K562 (cell line): ENCODE measurements around the gene C2orf81. TPM values are rescaled to one million over a fixed set of nuclear protein-coding genes. Genes with fewer than 3 reads are reported as not detected.

ENCODE experiments used
- BDP1 ChIP-seq: IDR thresholded peaks from 3 replicates; pipeline ENCODE4 v1.6.1; 2011; ENCODE audit not compliant: insufficient read length, insufficient read depth
- BRD4 ChIP-seq: fragments of 200-600 bp; sonication (generic); IDR thresholded peaks from 2 replicates; pipeline ENCODE4 v1.6.1; 2017; ENCODE audit warnings: inconsistent platforms
- BRF1 ChIP-seq: IDR thresholded peaks from 3 replicates; pipeline ENCODE4 v1.6.1; 2011; ENCODE audit warnings: borderline replicate concordance, mild to moderate bottlenecking; ENCODE audit not compliant: insufficient read length; ENCODE audit errors: extremely low read depth
- CBX3 ChIP-seq, 2 experiments: IDR thresholded peaks; 1 replicate in 1 of 2; 2 replicates in 1 of 2; pipeline ENCODE4 v1.6.1; 2012; ENCODE audit warnings: inconsistent platforms in 2 of 2, low read length in 2 of 2, borderline replicate concordance in 1 of 2, control low read depth in 1 of 2
- CC2D1A ChIP-seq: fragments of 450-650 bp; IDR thresholded peaks from 2 replicates; pipeline ENCODE4 v1.6.1; 2017; ENCODE audit warnings: mild to moderate bottlenecking
- CTBP1 ChIP-seq: fragments of 450-650 bp; IDR thresholded peaks from 2 replicates; pipeline ENCODE4 v1.6.1; 2016; ENCODE audit warnings: borderline replicate concordance
- FOXA3 ChIP-seq, 2 experiments: fragments of 450-650 bp in 1 of 2; sonication (generic) in 1 of 2; formaldehyde crosslinking; IDR thresholded peaks in 1 of 2; conservative IDR thresholded peaks in 1 of 2; 2 replicates each; pipeline versions ENCODE4 v1.4.0 to v1.8.0; 2020 to 2022; ENCODE audit warnings: mild to moderate bottlenecking in 2 of 2, missing genetic modification reagents in 1 of 2
- KDM1A ChIP-seq, 2 experiments: fragments of 450-650 bp; IDR thresholded peaks; 2 replicates each; pipeline ENCODE4 v1.6.1; 2016; ENCODE audit warnings: mild to moderate bottlenecking in 2 of 2
- MCM7 ChIP-seq, 2 experiments: fragments of 450-650 bp; IDR thresholded peaks; 2 replicates each; pipeline ENCODE4 v1.6.1; 2016 to 2018
- NRF1 ChIP-seq, 2 experiments: fragments of 450-650 bp; IDR thresholded peaks in 1 of 2; conservative IDR thresholded peaks in 1 of 2; 2 replicates each; pipeline ENCODE4 v1.6.1; 2014; ENCODE audit warnings: mild to moderate bottlenecking in 2 of 2
- POLR2B ChIP-seq: fragments of 450-650 bp; IDR thresholded peaks from 2 replicates; pipeline ENCODE4 v1.6.1; 2018; ENCODE audit warnings: low read depth; ENCODE audit not compliant: partially characterized antibody
- RFX7 ChIP-seq: fragments of 250-450 bp; sonication (Bioruptor Pico); IDR thresholded peaks from 2 replicates; pipeline ENCODE4 v1.5.1; 2021; ENCODE audit warnings: mild to moderate bottlenecking
- SMAD4 ChIP-seq: fragments of 250-450 bp; sonication (Bioruptor Pico); conservative IDR thresholded peaks from 2 replicates; pipeline ENCODE4 v1.8.0; 2021; ENCODE audit warnings: inconsistent platforms, mild to moderate bottlenecking, moderate library complexity
- STAT5A ChIP-seq: IDR thresholded peaks from 2 replicates; pipeline ENCODE4 v1.6.1; 2012; ENCODE audit warnings: low read length, inconsistent platforms, borderline replicate concordance
- TFAM ChIP-seq: fragments of 250-450 bp; sonication (Bioruptor Pico); conservative IDR thresholded peaks from 2 replicates; pipeline ENCODE4 v1.5.0; 2021; ENCODE audit warnings: mild to moderate bottlenecking, moderate library complexity
- ZNF146 ChIP-seq: IDR thresholded peaks from one replicate; pipeline ENCODE4 v1.6.1; 2018; ENCODE audit warnings: missing compliant biosample characterization; ENCODE audit not compliant: unreplicated experiment
- ZNF75A ChIP-seq: fragments of 450-650 bp; formaldehyde crosslinking; IDR thresholded peaks from 2 replicates; pipeline ENCODE4 v1.4.0; 2020; ENCODE audit warnings: mild to moderate bottlenecking
- polyA plus RNA-seq, 8 experiments: library from polyadenylated mRNA; depleted of rRNA in 4 of 8; stranded (reverse) in 5 of 8; unstranded in 3 of 8; fragments of >200 nt; fragmentation: Nextera tagmentation in 2 of 8; fragmentation: Illumina TruSeq in 1 of 8; extraction: Ambion mirVana in 2 of 8; extraction: Trizol in 1 of 8; gene quantifications; 2 replicates each; pipeline versions ENCODE4 v1.2.1 to v1.2.3, GENCODE V29; 2011 to 2014; ENCODE audit warnings: inconsistent platforms in 1 of 8, missing spikeins in 1 of 8
- total RNA-seq, 7 experiments: library from RNA; depleted of rRNA in 6 of 7; stranded (reverse); fragments of >200 nt in 6 of 7; fragmentation: Illumina TruSeq in 2 of 7; extraction: Trizol in 2 of 7; gene quantifications; 2 replicates each; pipeline versions ENCODE4 v1.2.1 to v1.2.3, GENCODE V29; 2011 to 2021; ENCODE audit warnings: low replicate concordance in 1 of 7
- TF ChIP-seq, protein P1 (sequence below): fragments of 250-450 bp; sonication (Bioruptor Pico); IDR thresholded peaks from 2 replicates; pipeline ENCODE4 v1.4.0; 2020; ENCODE audit warnings: borderline replicate concordance
- TF ChIP-seq, protein P2 (sequence below): sonication (generic); formaldehyde crosslinking; IDR thresholded peaks from 2 replicates; pipeline ENCODE4 v1.8.1; 2022; ENCODE audit warnings: missing genetic modification reagents
- TF ChIP-seq, protein P3 (sequence below): fragments of 250-450 bp; sonication (Bioruptor Pico); IDR thresholded peaks from 2 replicates; pipeline ENCODE4 v1.9.0; 2021; ENCODE audit warnings: mild to moderate bottlenecking
- TF ChIP-seq, protein P4 (sequence below): fragments of 450-650 bp; IDR thresholded peaks from 2 replicates; pipeline ENCODE4 v1.6.1; 2016; ENCODE audit warnings: mild to moderate bottlenecking
- TF ChIP-seq, protein P5 (sequence below): fragments of 450-650 bp; formaldehyde crosslinking; IDR thresholded peaks from 2 replicates; pipeline ENCODE4 v1.4.0; 2022; ENCODE audit warnings: missing genetic modification characterization

Gene C2orf81
- total and polyA plus RNA-seq, 9 of the 15 experiments (the other 6 are each of a cell fraction or from before 2014, with no cell fraction given): 0.06 TPM; not detected in 8

DNA sequence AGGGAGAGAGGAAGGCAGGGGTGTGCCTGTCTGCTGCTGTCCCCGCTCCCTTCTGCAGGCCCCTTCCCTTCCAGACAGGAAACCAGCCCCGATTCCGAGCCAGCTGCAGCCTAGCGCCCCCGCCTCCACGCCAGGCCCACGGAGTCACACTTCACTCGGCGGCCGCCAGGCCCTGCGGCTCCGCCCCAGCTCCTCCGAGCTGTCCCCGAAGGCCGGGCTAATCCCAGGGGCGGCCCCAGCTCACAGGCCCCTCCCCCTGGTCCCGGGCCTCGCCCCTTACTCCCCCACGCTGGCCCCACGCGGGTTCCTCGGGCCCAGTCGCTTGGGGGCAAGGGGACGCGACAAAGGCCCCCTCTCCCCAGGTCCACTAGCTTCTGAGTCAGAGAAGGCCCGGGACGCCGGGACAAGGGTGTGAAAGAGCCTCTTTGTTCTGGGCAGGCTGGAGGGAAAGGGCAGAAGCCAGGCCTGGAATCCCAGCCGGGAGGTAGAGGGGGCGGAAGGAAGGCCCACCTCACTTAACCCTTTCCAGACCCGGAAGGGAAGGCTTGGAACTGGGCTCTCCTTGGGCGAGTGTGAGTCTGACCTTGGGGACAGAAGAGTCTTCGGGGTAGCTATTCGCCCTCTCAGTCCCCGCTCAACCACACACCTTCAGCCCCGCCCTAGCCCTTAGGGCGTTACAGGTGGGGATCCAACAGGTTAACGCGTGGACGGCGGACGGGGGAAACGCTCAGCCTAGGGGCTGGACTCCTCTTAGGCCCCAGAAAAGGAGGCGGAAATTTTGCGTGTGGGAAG, 19.2 kb upstream of the C2orf81 start (continued):
- TF ChIP-seq, protein P1, sequence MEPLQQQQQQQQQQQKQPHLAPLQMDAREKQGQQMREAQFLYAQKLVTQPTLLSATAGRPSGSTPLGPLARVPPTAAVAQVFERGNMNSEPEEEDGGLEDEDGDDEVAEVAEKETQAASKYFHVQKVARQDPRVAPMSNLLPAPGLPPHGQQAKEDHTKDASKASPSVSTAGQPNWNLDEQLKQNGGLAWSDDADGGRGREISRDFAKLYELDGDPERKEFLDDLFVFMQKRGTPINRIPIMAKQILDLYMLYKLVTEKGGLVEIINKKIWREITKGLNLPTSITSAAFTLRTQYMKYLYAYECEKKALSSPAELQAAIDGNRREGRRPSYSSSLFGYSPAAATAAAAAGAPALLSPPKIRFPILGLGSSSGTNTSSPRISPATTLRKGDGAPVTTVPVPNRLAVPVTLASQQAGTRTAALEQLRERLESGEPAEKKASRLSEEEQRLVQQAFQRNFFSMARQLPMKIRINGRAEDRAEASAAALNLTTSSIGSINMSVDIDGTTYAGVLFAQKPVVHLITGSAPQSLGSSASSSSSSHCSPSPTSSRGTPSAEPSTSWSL (CRISPR knock-in tag): no peak
- TF ChIP-seq ZNF75A (CRISPR knock-in tag) (no peak), STAT5A (no peak), BRF1 (no peak), MCM7 (IDR thresholded peaks at IDR 0.05) (no peak), SMAD4 (CRISPR knock-in tag) (peak; percentile 62; the same call in 1 of the 2 replicates), CC2D1A (no peak), TFAM (no peak), NRF1 (conservative IDR thresholded peaks at IDR 0.05 in 1 of 2, IDR thresholded peaks at IDR 0.05 in 1 of 2) (peak; percentile 42 to 61; a peak in 3 of 4 replicates), POLR2B (peak; percentile 59), ZNF146 (CRISPR knock-in tag) (no peak), CBX3 (IDR thresholded peaks at IDR 0.05; ENCODE audit: borderline replicate concordance in 1 of 2, low read length in 2 of 2) (no peak), BDP1 (no peak), CTBP1 (peak; percentile 25; the same call in 1 of the 2 replicates), RFX7 (CRISPR knock-in tag) (no peak), FOXA3 (CRISPR knock-in tag; conservative IDR thresholded peaks at IDR 0.05 in 1 of 2, IDR thresholded peaks at IDR 0.05 in 1 of 2) (no peak), KDM1A (IDR thresholded peaks at IDR 0.05) (no peak), BRD4 (no peak)
- TF ChIP-seq, protein P2, sequence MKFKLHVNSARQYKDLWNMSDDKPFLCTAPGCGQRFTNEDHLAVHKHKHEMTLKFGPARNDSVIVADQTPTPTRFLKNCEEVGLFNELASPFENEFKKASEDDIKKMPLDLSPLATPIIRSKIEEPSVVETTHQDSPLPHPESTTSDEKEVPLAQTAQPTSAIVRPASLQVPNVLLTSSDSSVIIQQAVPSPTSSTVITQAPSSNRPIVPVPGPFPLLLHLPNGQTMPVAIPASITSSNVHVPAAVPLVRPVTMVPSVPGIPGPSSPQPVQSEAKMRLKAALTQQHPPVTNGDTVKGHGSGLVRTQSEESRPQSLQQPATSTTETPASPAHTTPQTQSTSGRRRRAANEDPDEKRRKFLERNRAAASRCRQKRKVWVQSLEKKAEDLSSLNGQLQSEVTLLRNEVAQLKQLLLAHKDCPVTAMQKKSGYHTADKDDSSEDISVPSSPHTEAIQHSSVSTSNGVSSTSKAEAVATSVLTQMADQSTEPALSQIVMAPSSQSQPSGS (CRISPR knock-in tag): no peak
- TF ChIP-seq, protein P3, sequence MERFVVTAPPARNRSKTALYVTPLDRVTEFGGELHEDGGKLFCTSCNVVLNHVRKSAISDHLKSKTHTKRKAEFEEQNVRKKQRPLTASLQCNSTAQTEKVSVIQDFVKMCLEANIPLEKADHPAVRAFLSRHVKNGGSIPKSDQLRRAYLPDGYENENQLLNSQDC (CRISPR knock-in tag): no peak
- TF ChIP-seq, protein P4, sequence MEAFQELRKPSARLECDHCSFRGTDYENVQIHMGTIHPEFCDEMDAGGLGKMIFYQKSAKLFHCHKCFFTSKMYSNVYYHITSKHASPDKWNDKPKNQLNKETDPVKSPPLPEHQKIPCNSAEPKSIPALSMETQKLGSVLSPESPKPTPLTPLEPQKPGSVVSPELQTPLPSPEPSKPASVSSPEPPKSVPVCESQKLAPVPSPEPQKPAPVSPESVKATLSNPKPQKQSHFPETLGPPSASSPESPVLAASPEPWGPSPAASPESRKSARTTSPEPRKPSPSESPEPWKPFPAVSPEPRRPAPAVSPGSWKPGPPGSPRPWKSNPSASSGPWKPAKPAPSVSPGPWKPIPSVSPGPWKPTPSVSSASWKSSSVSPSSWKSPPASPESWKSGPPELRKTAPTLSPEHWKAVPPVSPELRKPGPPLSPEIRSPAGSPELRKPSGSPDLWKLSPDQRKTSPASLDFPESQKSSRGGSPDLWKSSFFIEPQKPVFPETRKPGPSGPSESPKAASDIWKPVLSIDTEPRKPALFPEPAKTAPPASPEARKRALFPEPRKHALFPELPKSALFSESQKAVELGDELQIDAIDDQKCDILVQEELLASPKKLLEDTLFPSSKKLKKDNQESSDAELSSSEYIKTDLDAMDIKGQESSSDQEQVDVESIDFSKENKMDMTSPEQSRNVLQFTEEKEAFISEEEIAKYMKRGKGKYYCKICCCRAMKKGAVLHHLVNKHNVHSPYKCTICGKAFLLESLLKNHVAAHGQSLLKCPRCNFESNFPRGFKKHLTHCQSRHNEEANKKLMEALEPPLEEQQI: no peak
- TF ChIP-seq, protein P5, sequence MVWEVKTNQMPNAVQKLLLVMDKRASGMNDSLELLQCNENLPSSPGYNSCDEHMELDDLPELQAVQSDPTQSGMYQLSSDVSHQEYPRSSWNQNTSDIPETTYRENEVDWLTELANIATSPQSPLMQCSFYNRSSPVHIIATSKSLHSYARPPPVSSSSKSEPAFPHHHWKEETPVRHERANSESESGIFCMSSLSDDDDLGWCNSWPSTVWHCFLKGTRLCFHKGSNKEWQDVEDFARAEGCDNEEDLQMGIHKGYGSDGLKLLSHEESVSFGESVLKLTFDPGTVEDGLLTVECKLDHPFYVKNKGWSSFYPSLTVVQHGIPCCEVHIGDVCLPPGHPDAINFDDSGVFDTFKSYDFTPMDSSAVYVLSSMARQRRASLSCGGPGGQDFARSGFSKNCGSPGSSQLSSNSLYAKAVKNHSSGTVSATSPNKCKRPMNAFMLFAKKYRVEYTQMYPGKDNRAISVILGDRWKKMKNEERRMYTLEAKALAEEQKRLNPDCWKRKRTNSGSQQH (CRISPR knock-in tag): no peak
